NCI-H1105 (cell line): Measurements from ENCODE around the gene FGF10.

Experiments used
- DNase-seq: peaks from one replicate; lab custom pipeline; 2025; lab: John Stamatoyannopoulos, UW

FGF10 gene

GRCh38 chr5:44389090-44389822, at the start of gene FGF10:
TSS of gene FGF10 (minus strand) at chr5:44389420. CDS start at chr5:44388682, 738 bp downstream.
- peak; percentile 10 for DNase-seq

DNA sequence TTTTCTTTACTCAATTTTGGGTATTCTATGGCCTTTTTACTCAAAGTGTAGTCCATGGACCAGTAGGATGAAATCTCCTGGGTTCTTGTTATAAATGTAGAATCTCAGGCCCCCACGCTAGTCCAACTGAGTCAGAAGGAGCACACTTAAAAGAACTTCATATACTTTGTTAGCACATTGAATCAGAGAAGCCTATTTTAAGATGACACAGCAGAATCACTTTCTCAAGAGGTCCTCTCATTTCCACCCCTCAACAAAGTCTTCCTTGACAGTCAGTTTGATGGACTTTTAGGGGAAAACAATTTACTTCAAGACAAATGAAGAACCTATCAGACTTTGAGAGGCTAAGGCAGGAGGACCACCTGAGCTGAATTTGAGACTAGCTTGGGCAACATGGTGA, 37.7 kb upstream of the FGF10 start:
- no peak for DNase-seq

DNA sequence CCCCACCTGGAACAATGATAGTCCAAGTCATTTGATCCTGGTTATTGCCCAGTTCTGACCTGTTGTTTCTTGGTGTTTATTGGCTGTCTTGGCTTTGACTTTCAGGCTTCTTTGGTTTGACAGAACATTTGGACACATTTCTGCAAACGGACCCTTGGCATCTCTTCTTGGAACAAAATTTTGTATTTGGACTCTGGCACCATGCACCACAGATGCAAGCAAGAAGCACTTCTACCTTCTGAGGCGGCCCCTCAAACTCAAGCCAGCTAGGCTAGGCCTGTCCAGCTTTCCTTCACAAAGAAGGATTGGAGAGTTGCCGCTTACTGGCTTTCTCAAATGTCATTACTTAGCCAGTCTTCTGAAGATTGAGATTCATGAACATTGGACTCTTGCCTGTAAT, 23.1 kb upstream of the FGF10 start:
- DNase-seq = no peak

- no peak for DNase-seq
These were observed 12.9 kb upstream of the FGF10 start for GRCh38 chr5:44402084-44402483.

DNA sequence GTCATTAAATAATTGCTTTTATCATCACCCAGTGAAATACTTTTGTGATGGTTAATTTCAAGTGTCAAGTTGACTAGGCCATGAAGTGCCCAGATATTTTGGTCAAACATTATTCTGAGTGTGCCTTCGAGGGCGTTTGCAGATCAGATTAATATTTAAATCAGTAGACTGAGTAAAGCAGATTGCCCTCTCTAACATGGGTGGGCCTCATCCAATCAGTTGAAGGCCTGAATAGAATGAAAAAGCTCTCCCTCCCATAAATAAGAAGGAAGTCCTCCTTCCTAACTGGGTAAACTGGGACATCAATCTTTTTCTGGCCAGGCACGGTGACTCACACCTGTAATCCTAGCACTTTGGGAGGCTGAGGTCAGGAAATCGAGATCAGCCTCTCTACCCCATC, 12.4 kb upstream of the FGF10 start:
- no peak for DNase-seq

GRCh38 chr5:44398382-44398781, 9.2 kb upstream of the FGF10 start:
- no peak for DNase-seq

GRCh38 chr5:44396312-44396711, 7.1 kb upstream of the FGF10 start:
- DNase-seq = no peak

DNA sequence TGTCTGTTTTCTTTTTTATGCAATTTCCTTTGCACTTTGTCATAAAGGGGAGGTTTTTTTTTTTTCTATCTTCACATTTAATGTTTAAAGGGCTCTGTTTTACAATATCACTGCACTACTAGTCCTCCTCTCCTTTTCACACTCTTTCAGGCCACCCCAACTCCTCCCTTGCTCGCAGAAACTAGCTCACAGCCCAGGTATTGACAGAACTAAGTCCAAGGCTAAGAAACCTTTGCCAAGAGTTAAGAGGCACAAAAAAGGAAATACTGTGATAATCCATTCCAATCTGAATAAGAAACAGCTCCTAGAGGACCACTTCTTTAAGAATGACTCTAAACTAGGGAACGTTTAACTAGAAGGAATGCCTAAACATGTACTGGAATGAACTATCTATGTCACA, 1.1 kb upstream of the FGF10 start:
- DNase-seq = no peak

- no peak for DNase-seq
These were observed 563 bp upstream of the FGF10 start for GRCh38 chr5:44389823-44390143.

GRCh38 chr5:44388321-44389089, 715 bp downstream of the FGF10 start:
- no peak for DNase-seq

DNA sequence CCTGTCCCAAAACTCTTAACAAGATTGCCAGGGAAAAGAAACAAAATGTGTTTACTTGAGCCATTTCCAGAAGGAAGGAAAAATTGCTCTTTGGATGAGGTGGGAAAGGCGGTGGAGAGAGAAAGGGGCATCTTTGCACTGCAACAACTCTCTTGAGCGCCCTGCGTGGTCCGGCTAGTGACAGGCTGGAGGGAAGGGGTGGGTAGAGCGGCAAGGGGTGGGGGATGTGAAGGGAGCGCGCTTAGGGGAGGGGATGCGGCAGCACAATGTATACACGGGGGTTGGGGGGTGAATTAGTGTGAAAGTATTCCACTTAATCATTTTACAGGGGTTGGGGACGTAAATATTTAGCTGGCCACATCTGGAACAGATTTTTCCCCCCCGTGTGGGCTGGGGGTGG, 1.3 kb downstream of the FGF10 start:
- DNase-seq = no peak

GRCh38 chr5:44387406-44387805, 1.8 kb downstream of the FGF10 start:
- no peak for DNase-seq

- DNase-seq = no peak
These were observed 3.8 kb downstream of the FGF10 start for GRCh38 chr5:44385291-44385900.

GRCh38 chr5:44384816-44385215, 4.4 kb downstream of the FGF10 start:
- DNase-seq = no peak

DNA sequence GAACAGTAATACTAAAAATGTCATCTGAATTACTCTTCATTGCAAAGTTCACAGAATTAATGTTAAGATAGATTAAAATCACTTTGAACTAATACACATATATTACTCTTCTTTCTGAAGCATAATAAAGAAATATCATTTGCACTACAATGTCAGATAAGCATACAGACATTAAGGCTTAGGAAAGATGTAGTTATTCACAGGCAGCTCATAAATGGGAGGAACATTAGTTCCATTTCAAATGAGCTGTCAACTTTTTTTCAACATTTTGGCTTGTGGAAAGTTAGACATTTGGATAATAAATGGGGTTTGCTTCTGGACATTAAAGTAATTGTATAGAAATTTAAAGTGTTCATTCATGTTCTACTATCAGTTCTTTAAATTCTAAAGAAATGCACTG, 6.3 kb downstream of the FGF10 start:
- DNase-seq = no peak

DNA sequence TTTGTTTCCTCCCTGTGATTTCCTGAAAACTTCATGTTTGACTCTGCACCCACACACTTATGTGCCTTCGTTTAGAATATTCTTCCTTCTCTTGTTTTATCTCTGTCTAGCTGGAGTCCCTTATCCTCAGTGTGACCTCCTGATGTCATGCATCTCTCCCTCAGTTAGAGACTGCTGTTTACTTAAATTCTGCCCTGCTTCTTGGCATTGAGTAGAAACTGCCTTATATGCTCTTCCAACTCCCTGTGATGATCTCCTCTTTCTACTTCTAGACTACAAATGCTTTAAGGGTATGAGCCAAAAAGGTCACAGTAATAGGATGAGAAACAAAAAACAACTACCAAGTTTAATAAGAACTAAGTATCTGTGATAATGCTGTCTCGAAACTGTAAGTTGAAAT, 12.2 kb downstream of the FGF10 start:
- DNase-seq = no peak

GRCh38 chr5:44372028-44372427, 17.2 kb downstream of the FGF10 start:
- no peak for DNase-seq

DNA sequence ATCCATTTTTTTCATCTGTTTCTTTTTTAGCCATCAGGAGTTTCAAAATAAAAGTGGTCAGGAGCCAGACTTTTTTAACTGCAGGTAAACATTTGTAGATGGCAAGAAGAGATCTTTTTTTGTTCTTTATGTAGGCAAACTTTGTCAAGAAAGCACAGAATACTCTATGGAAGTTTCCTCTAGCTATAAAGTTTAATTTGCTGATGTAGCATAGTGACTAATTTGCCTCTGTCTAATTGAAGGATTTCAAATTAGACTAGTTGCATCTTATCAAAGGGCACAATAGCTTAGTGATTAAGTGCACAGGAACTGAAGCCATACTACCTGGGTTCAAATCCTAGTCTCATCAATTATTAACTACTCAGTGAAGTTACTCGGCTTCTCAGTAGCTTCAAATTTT, 22.0 kb downstream of the FGF10 start:
- DNase-seq = no peak

DNA sequence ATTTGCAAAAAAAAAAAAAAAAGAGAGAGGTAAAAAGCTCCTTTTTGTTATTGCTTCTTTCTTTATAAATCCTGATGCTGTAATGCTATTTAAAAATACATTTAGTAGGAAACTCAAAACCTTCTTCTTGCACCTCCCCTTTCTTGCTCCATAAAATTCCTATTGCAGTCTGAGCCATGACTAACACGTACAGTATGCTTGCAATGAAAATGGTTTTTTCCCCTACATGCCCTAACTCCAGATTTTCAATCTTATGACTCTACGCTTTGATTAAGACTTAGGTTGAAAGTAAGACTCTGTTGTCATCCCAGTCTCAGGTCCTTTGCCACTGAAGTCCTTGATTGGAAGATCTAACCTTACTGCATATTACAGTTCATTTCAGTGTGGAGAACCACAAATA, 23.9 kb downstream of the FGF10 start:
- DNase-seq = no peak

- no peak for DNase-seq
These were observed 25.1 kb downstream of the FGF10 start for GRCh38 chr5:44364097-44364496.

GRCh38 chr5:44361342-44362001, 27.7 kb downstream of the FGF10 start:
- no peak for DNase-seq

- no peak for DNase-seq
These were observed 28.3 kb downstream of the FGF10 start for GRCh38 chr5:44360919-44361318.

DNA sequence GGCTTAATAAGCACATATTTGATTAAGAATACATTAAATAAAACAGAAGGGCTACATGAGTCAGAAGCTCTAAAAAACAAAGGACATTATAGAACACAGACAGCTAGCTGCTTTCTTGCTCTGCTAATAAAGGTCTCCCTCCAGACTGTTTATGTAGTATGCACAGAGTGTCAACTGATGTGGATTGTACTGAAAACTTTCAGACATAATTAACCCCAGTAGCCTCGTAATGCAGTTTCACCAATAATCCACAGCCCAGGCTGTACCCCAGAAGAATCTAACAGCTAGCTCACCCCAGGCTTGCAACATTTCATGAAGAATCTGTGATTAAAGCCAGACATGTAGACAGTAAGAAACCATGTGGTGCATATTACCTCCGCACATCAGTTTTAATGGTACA, 30.8 kb downstream of the FGF10 start:
- no peak for DNase-seq
